Activated naive CD8-positive, alpha-beta T cell treated with anti-CD3 and anti-CD28 coated beads for 36 hours (primary cell): ENCODE results near the gene HIVEP2. TPM values are rescaled to one million over a fixed set of nuclear protein-coding genes. Genes with fewer than 3 reads are reported as not detected.

Source experiments
- DNase-seq: peaks from one replicate; pipeline ENCODE4 v3.0.0; 2021
- H3K27ac Mint-ChIP-seq: one replicate; pipeline ENCODE4 v1.8.0; 2022; ENCODE audit warnings: mild to moderate bottlenecking, moderate library complexity, mixed read lengths
- H3K27me3 Mint-ChIP-seq: one replicate; pipeline ENCODE4 v1.8.0; 2022; ENCODE audit warnings: mild to moderate bottlenecking, mixed read lengths
- H3K36me3 Mint-ChIP-seq: one replicate; pipeline ENCODE4 v1.8.0; 2021; ENCODE audit warnings: mild to moderate bottlenecking, mixed read lengths
- H3K4me1 Mint-ChIP-seq: one replicate; pipeline ENCODE4 v1.8.0; 2021; ENCODE audit warnings: mixed read lengths
- H3K4me3 Mint-ChIP-seq: one replicate; pipeline ENCODE4 v1.8.0; 2022; ENCODE audit warnings: mild to moderate bottlenecking, moderate library complexity, mixed read lengths
- H3K9me3 Mint-ChIP-seq: one replicate; pipeline ENCODE4 v1.8.0; 2022; ENCODE audit warnings: mixed read lengths
- total RNA-seq, 2 experiments: library from RNA; stranded (reverse); gene quantifications; one replicate each; pipeline ENCODE4 v1.2.3, GENCODE V29; 2021

The HIVEP2 gene
- total RNA-seq, 2 experiments from 2014 or later: 27.1 to 28.8 TPM

GRCh38 chr6:142751452-142751851, 193.5 kb downstream of the HIVEP2 start:
- DNase-seq: no peak
- no peak overlapping the region for H3K4me3 Mint-ChIP-seq
- H3K9me3 Mint-ChIP-seq: no peaks in the 10 kb centered on the region
- peak overlapping the region; percentile 62 for H3K27ac Mint-ChIP-seq
- peaks cover 21% of the 10 kb centered on the region for H3K4me1 Mint-ChIP-seq
- no peaks in the 10 kb centered on the region for H3K27me3 Mint-ChIP-seq
- H3K36me3 Mint-ChIP-seq: peaks cover 29% of the 10 kb centered on the region

DNA sequence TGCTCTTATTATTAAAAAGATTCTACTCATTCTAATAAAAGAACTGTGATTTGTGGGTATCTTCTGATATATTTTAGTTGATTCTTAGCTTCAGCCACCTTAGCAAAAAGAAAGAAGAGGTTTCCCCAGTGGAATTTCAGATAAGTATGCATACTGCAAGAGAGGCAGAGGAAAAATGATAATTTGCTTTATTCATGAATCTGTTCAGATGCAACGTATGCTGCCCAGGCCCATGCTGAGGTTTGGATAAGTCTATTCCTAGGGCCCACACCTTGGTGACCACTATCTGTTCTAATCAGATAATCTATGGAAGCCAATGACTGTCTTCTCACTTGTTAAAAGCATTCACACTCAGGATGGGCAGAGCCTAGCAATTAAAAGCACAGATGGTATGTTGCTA, 194.0 kb downstream of the HIVEP2 start:
- H3K27me3 Mint-ChIP-seq: no peaks in the 10 kb centered on the region
- H3K4me1 Mint-ChIP-seq: peaks cover 18% of the 10 kb centered on the region
- no peak for DNase-seq
- H3K9me3 Mint-ChIP-seq: no peaks in the 10 kb centered on the region
- H3K27ac Mint-ChIP-seq: peak overlapping the region; percentile 23
- no peak overlapping the region for H3K4me3 Mint-ChIP-seq
- peaks cover 26% of the 10 kb centered on the region for H3K36me3 Mint-ChIP-seq

- no peaks in the 10 kb centered on the region for H3K9me3 Mint-ChIP-seq
- peaks cover 14% of the 10 kb centered on the region for H3K4me1 Mint-ChIP-seq
- no peak overlapping the region for H3K4me3 Mint-ChIP-seq
- H3K36me3 Mint-ChIP-seq: peaks cover 14% of the 10 kb centered on the region
- no peak overlapping the region for H3K27ac Mint-ChIP-seq
- no peaks in the 10 kb centered on the region for H3K27me3 Mint-ChIP-seq
- DNase-seq: no peak
Observed at GRCh38 chr6:142749556-142749955, 195.4 kb downstream of the HIVEP2 start.

GRCh38 chr6:142746524-142746923, 198.5 kb downstream of the HIVEP2 start:
- H3K27me3 Mint-ChIP-seq: no peaks in the 10 kb centered on the region
- H3K27ac Mint-ChIP-seq: no peak overlapping the region
- peaks cover 7% of the 10 kb centered on the region for H3K4me1 Mint-ChIP-seq
- H3K36me3 Mint-ChIP-seq: peaks cover 1% of the 10 kb centered on the region
- peak; percentile 14 for DNase-seq
- H3K9me3 Mint-ChIP-seq: no peaks in the 10 kb centered on the region
- no peak overlapping the region for H3K4me3 Mint-ChIP-seq

- no peak for DNase-seq
- no peaks in the 10 kb centered on the region for H3K9me3 Mint-ChIP-seq
- H3K36me3 Mint-ChIP-seq: no peaks in the 10 kb centered on the region
- H3K4me1 Mint-ChIP-seq: peaks cover 6% of the 10 kb centered on the region
- H3K27ac Mint-ChIP-seq: no peak overlapping the region
- no peaks in the 10 kb centered on the region for H3K27me3 Mint-ChIP-seq
- H3K4me3 Mint-ChIP-seq: no peak overlapping the region
Observed at GRCh38 chr6:142744836-142745235, 200.1 kb downstream of the HIVEP2 start.

- Mint-ChIP-seq H3K4me1 (peaks cover 7% of the 10 kb centered on the region), H3K27me3 (no peaks in the 10 kb centered on the region), H3K9me3 (no peaks in the 10 kb centered on the region), H3K4me3 (no peak overlapping the region), H3K27ac (no peak overlapping the region), H3K36me3 (no peaks in the 10 kb centered on the region)
- DNase-seq: no peak
Observed at GRCh38 chr6:142740449-142740848, 204.5 kb downstream of the HIVEP2 start.

DNA sequence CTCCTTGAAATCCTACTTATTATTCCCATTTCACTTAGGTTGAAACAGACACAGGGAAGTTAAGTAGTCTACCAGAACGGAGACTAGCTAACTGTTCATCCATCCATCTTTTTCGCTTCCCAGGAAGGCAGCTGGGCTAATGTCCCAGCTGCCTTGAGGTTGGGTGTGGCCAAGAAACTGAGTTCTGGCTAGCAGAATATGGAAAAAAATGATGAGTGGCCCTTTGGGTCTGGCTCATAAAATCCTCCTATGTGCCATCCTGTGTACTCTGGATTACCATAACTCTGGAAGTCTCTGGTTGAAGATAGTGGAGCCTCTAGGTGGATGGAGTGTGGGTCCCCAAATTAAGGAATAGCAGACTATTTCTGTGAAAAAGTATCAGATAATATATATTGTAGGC, 206.2 kb downstream of the HIVEP2 start:
- DNase-seq: no peak
- Mint-ChIP-seq H3K27me3 (no peaks in the 10 kb centered on the region), H3K4me1 (peaks cover 7% of the 10 kb centered on the region), H3K36me3 (peaks cover 1% of the 10 kb centered on the region), H3K4me3 (no peak overlapping the region), H3K27ac (no peak overlapping the region), H3K9me3 (no peaks in the 10 kb centered on the region)

DNA sequence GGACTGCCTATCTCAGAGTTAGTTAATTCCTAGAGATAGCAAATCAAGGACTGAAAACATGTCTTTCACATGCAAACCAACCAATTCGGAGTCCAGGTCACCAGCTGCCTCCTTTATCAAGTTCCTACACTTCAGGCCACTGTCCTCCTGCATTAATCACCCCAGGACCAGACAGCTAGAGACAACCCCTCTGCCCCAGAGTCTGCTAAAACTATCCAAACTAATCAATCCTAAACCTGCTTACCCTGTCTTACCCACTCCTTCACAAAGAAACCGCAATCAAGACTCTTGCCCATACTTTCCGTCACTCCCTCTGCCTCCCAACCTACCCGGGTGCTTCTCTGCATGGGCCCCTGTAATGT, 207.0 kb downstream of the HIVEP2 start:
- Mint-ChIP-seq H3K4me3 (no peak overlapping the region), H3K36me3 (peaks cover 6% of the 10 kb centered on the region), H3K9me3 (peaks cover 4% of the 10 kb centered on the region), H3K27me3 (no peaks in the 10 kb centered on the region), H3K4me1 (peaks cover 7% of the 10 kb centered on the region), H3K27ac (peak overlapping the region; percentile 35)
- DNase-seq: no peak

DNA sequence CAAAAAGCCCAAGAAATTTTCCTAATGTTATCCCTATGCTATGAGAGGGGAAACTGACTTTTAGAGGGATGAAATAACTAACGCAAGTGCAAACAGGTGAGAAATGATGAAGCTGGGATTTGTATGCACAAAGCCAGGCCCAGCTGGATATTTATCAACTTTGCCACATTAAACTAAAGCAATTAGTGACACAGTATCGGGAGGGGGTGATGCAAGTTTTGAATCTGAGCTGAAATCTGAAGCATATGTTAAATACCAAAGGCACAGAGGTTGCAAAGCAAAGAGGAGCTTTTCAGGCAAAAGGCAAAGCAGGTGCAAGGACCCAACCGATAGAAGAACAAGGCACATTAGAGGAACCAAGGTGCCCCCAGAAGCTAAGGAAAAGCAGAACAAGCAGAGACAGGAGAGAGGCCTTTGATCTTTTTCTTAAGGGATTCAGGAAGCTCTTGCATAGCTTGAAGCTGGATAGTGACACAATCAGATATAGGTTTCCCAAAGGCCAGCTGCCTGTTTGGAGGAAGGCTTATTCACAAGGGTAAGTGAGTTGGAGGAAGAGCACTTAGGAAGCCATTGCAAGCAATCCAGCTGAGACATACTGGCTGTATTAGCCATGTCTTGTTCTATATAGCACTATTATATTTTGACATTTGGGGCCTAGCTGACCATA, 207.5 kb downstream of the HIVEP2 start:
- H3K9me3 Mint-ChIP-seq: peaks cover 4% of the 10 kb centered on the region
- H3K27me3 Mint-ChIP-seq: no peaks in the 10 kb centered on the region
- H3K4me3 Mint-ChIP-seq: no peak overlapping the region
- H3K36me3 Mint-ChIP-seq: peaks cover 7% of the 10 kb centered on the region
- no peak overlapping the region for H3K27ac Mint-ChIP-seq
- no peak for DNase-seq
- peaks cover 12% of the 10 kb centered on the region for H3K4me1 Mint-ChIP-seq

DNA sequence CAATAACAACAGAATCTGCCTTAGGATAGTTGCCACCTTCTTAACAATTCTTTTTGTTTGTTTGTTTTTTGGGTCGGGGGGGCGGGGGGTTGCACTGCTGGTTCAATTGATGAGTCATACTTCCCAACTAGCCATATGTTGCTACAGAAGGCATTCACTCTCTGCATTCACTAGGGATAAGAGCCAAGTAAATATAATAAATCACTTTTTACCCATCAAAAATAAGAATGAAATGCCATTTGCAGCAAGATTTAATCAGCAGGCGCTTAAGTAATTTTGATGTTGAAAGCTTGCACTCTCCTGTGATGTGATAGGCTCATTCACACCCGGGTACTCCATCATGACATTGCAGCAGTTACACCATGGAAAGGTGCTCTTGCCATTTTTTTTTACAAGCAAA, 209.8 kb downstream of the HIVEP2 start:
- Mint-ChIP-seq H3K27ac (no peak overlapping the region), H3K4me1 (peaks cover 14% of the 10 kb centered on the region), H3K27me3 (no peaks in the 10 kb centered on the region), H3K9me3 (peaks cover 4% of the 10 kb centered on the region), H3K4me3 (no peak overlapping the region), H3K36me3 (peaks cover 7% of the 10 kb centered on the region)
- no peak for DNase-seq

GRCh38 chr6:142732790-142733189, 212.2 kb downstream of the HIVEP2 start:
- H3K27ac Mint-ChIP-seq: no peak overlapping the region
- H3K36me3 Mint-ChIP-seq: peaks cover 7% of the 10 kb centered on the region
- H3K4me1 Mint-ChIP-seq: peaks cover 26% of the 10 kb centered on the region
- H3K4me3 Mint-ChIP-seq: no peak overlapping the region
- H3K27me3 Mint-ChIP-seq: no peaks in the 10 kb centered on the region
- peaks cover 4% of the 10 kb centered on the region for H3K9me3 Mint-ChIP-seq
- DNase-seq: no peak

- Mint-ChIP-seq H3K4me1 (peaks cover 23% of the 10 kb centered on the region), H3K36me3 (peaks cover 7% of the 10 kb centered on the region), H3K27ac (no peak overlapping the region), H3K27me3 (no peaks in the 10 kb centered on the region), H3K9me3 (peaks cover 4% of the 10 kb centered on the region), H3K4me3 (no peak overlapping the region)
- no peak for DNase-seq
Observed at GRCh38 chr6:142731611-142732010, 213.4 kb downstream of the HIVEP2 start.

GRCh38 chr6:142729618-142730017, 215.4 kb downstream of the HIVEP2 start:
- H3K9me3 Mint-ChIP-seq: peaks cover 4% of the 10 kb centered on the region
- no peaks in the 10 kb centered on the region for H3K27me3 Mint-ChIP-seq
- no peak overlapping the region for H3K27ac Mint-ChIP-seq
- H3K4me3 Mint-ChIP-seq: no peak overlapping the region
- no peak for DNase-seq
- H3K36me3 Mint-ChIP-seq: peaks cover 7% of the 10 kb centered on the region
- H3K4me1 Mint-ChIP-seq: peaks cover 27% of the 10 kb centered on the region

DNA sequence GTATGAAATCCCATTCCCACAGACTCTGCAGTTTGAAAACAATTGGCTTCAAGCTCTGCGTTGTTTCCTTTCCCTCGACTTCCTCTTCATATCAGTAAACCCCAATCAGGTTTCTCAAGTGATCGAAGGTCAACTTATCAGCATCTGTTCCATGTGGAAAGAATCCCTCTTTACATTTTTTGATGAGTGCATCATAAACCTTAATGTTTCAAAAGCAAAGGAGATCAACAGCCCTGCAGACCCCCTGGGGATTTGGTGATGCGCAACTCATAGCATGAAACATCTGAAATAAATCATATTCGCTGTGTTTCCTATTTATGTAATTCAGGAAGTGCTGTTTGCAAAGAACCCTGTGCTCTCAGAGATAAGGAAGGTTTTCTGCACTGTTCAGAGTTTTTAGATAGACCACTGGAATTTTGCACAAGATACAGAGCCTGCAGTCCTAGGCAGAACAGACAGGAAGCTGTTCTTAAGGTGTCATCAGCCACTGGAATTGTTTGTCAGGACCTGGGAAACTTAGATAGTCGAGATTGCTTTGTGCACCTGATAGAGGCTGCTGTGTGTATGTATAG, 216.0 kb downstream of the HIVEP2 start:
- H3K27me3 Mint-ChIP-seq: no peaks in the 10 kb centered on the region
- H3K36me3 Mint-ChIP-seq: peaks cover 7% of the 10 kb centered on the region
- peaks cover 27% of the 10 kb centered on the region for H3K4me1 Mint-ChIP-seq
- DNase-seq: no peak
- peak overlapping the region; percentile 35 for H3K4me3 Mint-ChIP-seq
- H3K9me3 Mint-ChIP-seq: peaks cover 4% of the 10 kb centered on the region
- H3K27ac Mint-ChIP-seq: no peak overlapping the region

DNA sequence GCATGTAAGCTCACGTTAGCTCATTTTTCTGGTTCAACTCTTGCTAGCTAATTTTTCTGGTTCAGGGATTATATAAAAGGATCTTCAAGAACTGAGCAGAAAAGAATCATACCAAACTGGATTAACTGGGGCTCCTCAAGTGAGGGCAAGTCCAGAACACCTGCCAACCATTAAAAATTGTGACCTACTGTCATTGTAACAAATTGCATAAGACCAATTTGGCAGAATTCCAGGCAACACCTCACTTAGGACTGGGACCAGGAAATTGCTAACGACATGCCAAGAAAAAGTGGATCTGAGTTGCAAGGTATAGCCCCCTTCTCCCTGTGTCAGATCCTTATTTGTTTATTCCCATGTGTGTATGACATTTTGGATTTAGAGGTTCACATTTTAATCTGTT, 216.6 kb downstream of the HIVEP2 start:
- H3K36me3 Mint-ChIP-seq: peaks cover 2% of the 10 kb centered on the region
- peaks cover 27% of the 10 kb centered on the region for H3K4me1 Mint-ChIP-seq
- H3K27ac Mint-ChIP-seq: no peak overlapping the region
- no peak overlapping the region for H3K4me3 Mint-ChIP-seq
- DNase-seq: no peak
- H3K27me3 Mint-ChIP-seq: no peaks in the 10 kb centered on the region
- H3K9me3 Mint-ChIP-seq: peaks cover under 1% of the 10 kb centered on the region

- DNase-seq: no peak
- Mint-ChIP-seq H3K4me3 (no peak overlapping the region), H3K36me3 (no peaks in the 10 kb centered on the region), H3K27me3 (no peaks in the 10 kb centered on the region), H3K9me3 (no peaks in the 10 kb centered on the region), H3K4me1 (peaks cover 23% of the 10 kb centered on the region), H3K27ac (no peak overlapping the region)
Observed at GRCh38 chr6:142726616-142727015, 218.4 kb downstream of the HIVEP2 start.
